ENCODE data around the gene ZNF304.

DNA sequence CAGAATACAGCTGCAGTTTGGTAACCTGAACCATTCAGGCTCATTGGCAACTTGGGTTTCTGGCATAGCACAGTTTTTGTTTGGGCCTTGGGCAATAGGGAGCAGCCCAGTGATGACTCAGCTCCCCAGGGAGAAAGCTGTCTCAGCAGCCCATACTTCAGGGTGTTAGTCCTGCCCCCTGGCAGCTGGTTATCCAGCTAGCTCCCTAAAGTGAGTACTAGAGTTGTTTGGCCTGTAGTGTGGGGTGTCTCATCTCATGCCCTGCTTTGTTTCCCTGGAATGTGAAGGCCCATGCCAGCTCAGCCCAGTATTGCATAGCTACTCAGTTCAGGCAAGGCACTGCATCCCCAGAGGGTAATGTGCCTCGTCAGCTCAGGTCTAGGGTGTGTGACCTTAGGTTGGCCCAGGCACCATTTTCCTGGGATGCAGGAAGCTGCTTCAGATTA, 49.0 kb upstream of the ZNF304 start:
- TF ChIP-seq, protein P1, sequence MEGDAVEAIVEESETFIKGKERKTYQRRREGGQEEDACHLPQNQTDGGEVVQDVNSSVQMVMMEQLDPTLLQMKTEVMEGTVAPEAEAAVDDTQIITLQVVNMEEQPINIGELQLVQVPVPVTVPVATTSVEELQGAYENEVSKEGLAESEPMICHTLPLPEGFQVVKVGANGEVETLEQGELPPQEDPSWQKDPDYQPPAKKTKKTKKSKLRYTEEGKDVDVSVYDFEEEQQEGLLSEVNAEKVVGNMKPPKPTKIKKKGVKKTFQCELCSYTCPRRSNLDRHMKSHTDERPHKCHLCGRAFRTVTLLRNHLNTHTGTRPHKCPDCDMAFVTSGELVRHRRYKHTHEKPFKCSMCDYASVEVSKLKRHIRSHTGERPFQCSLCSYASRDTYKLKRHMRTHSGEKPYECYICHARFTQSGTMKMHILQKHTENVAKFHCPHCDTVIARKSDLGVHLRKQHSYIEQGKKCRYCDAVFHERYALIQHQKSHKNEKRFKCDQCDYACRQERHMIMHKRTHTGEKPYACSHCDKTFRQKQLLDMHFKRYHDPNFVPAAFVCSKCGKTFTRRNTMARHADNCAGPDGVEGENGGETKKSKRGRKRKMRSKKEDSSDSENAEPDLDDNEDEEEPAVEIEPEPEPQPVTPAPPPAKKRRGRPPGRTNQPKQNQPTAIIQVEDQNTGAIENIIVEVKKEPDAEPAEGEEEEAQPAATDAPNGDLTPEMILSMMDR (IDR thresholded peaks at IDR 0.05; ENCODE audit: insufficient read depth, low read depth, low read length), result no peak
- no peak for TF ChIP-seq EZH2 (IDR thresholded peaks at IDR 0.05; ENCODE audit: insufficient read depth, low read length)

Data from astrocyte (in vitro differentiated cells and primary cell).